ENCODE data around the gene PSMB2.

GRCh38 chr1:35567947-35568558 lies 73.3 kb downstream of the PSMB2 start:
- TF ChIP-seq ZBTB33 (IDR thresholded peaks at IDR 0.05; ENCODE audit: extremely low read depth, insufficient replicate concordance, low read length) (no peak), YY1 (IDR thresholded peaks at IDR 0.05; ENCODE audit: extremely low read depth, insufficient replicate concordance, low read depth, low read length) (no peak), POLR2AphosphoS5 (IDR thresholded peaks at IDR 0.05; ENCODE audit: low read depth, low read length) (no peak), EGR1 (IDR thresholded peaks at IDR 0.05; ENCODE audit: low read depth) (no peak), CTCF (IDR thresholded peaks at IDR 0.05 in 2 of 3, conservative IDR thresholded peaks at IDR 0.05 in 1 of 3; ENCODE audit: borderline replicate concordance in 1 of 3, insufficient read depth in 1 of 3, low read depth in 2 of 3, low read length in 2 of 3) (no peak)

All from HCT116 (cell line).